Hypothalamus (tissue), 51 donors: Measurements from ENCODE around the gene CCNT2.
"Not testable (repeated sequence)": the region's sequence is repeated elsewhere in the genome, so short reads cannot be mapped to it uniquely, and the experiment has no call there.

Source experiments
- DNase-seq, 51 donors: peaks; one replicate each; lab custom pipeline; 2025; lab: John Stamatoyannopoulos, UW

Gene CCNT2

GRCh38 chr2:134973241-134974138, 54.9 kb downstream of the CCNT2 start:
- no peak for DNase-seq

- DNase-seq = no peak
These were observed 56.8 kb downstream of the CCNT2 start for GRCh38 chr2:134975281-134976009.

- DNase-seq = no peak
These were observed 57.6 kb downstream of the CCNT2 start for GRCh38 chr2:134976074-134976702.

DNA sequence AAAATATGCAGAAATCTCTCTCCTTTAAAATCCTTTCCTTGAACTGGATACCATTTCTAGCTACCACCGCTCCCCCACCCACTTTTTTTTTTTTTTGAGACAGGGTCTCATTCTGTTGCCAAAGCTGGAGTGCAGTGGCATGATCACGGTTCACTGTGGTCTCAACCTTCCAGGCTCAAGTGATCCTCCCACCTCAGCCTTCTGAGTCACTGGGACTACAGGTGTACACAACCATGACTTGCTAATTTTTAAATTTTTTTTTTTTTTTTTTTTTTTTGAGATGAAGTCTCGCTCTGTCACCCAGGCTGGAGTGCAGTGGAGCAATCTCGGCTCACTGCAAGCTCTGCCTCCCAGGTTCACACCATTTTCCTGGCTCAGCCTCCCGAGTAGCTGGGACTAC, 58.5 kb downstream of the CCNT2 start:
- not testable (repeated sequence) for DNase-seq

- DNase-seq = no peak
These were observed 60.6 kb downstream of the CCNT2 start for GRCh38 chr2:134979221-134979620.

GRCh38 chr2:134980639-134981038, 62.0 kb downstream of the CCNT2 start:
- no peak for DNase-seq

DNA sequence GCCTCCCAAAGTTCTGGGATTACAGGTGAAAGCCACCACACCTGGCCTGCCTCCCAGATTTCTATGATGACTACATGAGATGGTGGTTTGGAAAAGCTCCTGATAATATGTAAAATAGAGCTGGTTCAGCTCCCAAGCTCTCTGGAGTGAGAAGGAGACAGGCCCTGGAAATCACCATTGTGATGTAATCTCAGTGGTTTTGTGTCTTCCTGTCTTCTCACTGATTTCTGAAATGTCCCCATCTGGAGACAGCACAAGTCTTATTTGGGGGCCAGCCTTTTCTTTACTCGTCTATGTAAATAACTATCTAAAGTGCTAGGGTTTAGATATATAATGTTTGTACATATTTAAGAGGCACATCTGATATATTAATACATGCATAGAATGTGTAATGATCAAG, 64.0 kb downstream of the CCNT2 start:
- no peak for DNase-seq

DNA sequence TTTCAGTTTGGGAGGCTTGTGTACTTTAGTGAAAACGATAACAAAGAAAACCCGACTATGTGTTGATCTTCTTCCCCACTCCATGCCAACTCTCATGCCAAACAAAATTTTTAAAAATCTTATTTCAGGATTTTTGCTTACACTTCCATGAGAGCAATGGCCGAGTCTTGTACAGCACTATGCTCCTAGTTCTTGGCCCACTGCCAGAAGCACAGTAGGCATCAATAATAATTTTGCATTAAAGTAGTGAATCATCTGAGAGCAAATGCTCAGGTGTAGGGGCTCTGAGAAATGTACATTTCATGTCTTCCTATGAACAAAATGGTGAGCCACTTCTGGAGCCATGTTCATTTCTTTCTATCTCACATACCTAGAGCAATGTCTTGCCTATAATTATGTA, 66.4 kb downstream of the CCNT2 start:
- no peak for DNase-seq

DNA sequence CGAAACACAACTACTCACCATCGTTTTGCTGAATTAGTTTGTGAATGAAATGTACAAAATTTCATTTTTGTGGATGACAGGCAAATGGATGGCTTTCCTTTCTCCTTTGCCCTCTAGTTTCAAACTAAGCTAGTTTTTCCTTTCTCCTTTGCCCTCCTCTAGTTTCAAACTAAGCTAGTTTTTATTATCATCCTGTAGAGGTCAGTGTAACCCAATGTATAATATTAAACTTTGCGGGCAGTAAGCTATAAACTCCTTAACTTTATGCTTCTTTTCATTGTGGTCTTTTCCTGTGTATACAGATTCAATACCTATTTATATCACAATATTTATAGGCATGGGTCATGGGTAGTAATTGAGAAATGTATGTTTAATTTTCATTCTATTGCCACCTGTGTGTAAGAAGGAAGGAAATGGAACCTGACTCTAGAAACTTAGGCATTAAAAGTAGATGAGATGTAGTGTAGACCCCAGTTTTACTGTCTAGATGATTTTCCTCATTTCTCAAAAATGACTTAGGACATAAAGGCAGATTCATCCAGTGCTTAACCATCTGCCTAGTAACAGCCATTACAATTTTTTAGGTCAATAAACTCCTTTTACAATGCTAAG, 70.5 kb downstream of the CCNT2 start:
- no peak for DNase-seq

DNA sequence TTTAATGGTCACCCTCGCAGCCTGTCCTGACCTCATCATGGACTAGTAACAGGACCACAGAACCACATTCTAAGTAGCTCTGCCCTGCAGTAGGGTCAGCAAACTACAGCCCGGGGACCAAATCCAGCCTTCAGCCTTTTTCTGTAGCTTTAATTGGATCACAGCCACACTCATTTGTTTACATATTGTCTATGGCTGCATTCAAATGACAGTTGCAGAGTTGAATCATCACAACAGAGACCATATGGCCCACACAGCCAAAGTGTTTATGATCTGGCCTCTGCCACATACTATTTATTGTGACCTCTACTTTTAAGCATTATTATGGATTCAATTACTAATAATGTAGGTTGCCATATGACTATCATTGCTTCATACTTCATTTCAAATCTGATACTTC, 80.9 kb downstream of the CCNT2 start:
- DNase-seq = no peak

DNA sequence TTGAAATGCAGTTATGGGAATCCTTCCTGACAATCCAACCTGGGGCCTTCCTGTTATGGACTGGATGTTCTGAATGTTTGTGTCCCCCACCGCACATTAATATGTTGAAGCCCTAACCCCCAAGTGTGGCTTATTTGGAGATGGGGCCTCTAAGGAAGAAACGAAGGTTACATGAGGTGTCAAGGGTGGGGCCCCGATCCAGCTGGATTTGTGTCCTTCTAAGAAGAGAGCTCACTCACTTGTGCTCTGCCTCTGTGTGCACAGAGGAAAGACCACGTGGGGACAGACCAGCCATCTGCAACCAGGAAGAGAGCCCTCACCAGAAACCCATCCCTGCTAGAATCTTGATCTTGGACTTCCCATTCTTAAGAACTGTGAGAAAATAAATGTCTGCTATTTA, 84.2 kb downstream of the CCNT2 start:
- no peak for DNase-seq

GRCh38 chr2:135004005-135004746, 85.6 kb downstream of the CCNT2 start:
- DNase-seq = peak in 49 of 51 donors; percentile 0 to 80 (median 45)

GRCh38 chr2:135005753-135006152, 87.1 kb downstream of the CCNT2 start:
- DNase-seq = no peak
